ENCODE results near the gene GNB1.

Gene GNB1

DNA sequence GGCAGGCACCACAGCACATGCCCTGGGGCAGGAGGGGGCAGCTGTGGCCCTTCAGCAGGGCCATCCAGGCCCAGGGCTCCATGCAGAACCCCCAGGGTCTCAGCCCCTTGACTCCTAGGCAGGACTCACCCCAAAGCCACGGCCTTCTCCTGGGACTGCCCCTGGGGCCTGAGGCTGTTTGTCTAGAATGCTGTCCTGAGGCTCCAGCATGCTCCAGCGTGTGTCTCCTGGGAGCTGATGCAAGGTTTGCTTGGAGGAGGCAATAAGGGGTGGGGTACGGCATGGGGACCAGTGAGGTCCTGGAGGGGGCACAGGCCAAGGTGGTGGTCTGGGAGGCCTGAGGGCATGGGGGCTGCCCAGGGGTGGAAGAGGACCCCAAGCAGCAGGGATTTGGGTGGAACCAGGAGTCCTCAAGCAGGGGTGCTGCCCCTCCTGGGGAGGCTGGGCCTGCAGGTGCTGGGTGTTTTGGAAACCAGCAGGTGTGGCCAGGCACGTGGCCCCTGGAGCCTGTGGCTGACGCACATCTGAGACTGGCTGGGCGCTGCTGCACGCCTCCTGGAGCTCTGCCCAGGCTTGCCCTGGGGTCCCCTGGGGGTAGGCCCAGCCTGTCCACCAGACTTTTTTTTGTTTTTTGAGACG is 16.3 kb upstream of the GNB1 start:
- TF ChIP-seq GATA3 (IDR thresholded peaks at IDR 0.05; ENCODE audit: low read depth, low read length) (no peak), GATA2 (IDR thresholded peaks at IDR 0.05; ENCODE audit: low read depth, low read length) (no peak)

DNA sequence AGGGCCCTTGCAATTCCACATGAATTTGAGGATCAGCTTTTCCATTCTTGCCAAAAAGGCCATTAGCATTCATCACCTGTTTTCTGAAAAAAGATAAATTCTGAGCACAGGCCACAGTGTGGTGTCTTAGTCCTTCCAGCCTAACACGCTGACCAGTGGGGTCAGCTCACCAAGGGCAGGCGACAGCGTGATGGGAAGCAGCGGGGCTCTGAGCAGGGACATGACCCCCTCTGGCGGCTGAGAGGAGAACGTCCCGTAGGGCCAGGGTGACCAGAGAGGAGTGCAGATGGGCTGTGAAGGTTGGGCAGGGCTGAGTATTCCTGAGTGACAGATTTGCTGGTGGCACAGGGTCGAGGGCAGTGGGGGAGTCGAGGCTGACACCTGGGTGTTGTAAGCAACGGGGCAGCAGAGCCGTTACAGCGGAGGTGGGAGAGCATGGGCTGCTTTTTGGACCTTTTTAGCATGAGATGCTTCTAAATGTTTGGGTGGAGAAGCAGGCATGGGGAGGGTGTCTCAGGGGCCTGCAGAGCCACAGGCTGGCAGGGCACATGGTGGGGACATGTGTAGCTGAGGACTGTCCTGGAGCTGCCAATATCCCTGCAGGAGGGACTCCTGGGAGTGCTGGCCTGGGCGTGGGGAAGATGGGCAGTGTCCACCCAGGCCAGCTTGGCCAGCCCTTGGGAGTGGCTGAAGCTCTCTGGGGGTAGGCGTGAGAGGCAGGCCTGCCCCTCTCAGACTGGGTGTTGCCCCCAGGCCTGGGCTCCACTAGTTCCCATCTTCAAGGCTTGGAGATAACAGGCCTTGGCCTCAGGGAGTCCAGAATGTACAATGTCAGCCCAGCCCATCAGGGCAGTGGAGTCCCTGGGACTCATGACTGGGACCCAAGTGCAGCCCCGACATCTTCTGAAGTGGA is 15.6 kb upstream of the GNB1 start:
- TF ChIP-seq GATA3 (IDR thresholded peaks at IDR 0.05; ENCODE audit: low read depth, low read length) (no peak), GATA2 (IDR thresholded peaks at IDR 0.05; ENCODE audit: low read depth, low read length) (no peak)

DNA sequence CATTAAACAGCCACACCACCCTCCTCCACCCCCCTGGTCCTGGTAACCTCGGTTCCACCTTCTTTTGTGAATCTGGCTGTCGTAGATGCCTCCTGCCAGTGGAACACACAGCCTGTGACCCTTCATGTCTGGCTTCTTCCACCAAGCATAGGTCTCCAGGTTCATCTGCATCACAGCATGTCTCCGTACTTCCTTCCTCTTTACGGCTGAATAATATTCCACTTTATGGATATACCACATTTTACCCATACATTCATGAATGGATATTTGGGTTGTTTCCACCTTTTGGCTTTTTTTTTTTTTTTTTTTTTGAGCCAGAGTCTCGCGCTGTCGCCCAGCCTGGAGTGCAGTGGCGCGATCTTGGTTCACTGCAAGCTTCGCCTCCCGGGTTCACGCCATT is 12.3 kb upstream of the GNB1 start:
- TF ChIP-seq GATA2 (IDR thresholded peaks at IDR 0.05; ENCODE audit: low read depth, low read length), result no peak

DNA sequence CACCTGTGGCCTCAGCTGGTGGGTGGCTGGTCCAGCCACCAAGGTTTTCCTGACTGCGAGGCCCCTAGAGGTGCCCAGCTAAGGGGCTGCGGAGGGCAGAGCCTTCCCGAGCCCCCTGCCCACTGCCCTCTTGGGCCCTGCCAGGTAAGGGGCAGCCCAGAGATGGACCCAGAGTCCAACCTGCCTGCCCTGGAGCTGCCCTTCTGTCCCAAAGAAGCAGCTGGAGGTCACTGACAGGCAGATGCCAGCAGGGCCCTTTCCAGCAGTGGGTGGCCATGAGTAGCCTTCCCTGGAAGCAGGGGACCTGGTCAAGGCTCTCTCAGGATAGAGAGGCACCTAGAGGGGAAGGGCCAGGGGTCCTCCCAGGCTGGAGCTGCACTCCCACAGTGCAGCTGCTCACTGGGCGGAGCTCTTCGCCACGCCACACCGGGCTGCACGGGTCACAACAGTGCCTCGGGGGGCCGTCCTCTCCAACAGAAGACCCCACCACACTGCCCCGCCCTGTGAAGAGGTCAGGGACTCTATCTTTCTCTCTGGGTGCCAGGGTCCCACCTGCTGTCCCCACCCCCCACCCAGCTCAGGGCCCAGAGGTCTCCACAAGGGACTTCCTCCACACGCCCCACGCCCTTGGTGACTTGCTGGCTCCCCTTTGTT is 10.9 kb upstream of the GNB1 start:
- TF ChIP-seq GATA2 (IDR thresholded peaks at IDR 0.05; ENCODE audit: low read depth, low read length), result no peak
- TF ChIP-seq GATA3 (IDR thresholded peaks at IDR 0.05; ENCODE audit: low read depth, low read length), result no peak

DNA sequence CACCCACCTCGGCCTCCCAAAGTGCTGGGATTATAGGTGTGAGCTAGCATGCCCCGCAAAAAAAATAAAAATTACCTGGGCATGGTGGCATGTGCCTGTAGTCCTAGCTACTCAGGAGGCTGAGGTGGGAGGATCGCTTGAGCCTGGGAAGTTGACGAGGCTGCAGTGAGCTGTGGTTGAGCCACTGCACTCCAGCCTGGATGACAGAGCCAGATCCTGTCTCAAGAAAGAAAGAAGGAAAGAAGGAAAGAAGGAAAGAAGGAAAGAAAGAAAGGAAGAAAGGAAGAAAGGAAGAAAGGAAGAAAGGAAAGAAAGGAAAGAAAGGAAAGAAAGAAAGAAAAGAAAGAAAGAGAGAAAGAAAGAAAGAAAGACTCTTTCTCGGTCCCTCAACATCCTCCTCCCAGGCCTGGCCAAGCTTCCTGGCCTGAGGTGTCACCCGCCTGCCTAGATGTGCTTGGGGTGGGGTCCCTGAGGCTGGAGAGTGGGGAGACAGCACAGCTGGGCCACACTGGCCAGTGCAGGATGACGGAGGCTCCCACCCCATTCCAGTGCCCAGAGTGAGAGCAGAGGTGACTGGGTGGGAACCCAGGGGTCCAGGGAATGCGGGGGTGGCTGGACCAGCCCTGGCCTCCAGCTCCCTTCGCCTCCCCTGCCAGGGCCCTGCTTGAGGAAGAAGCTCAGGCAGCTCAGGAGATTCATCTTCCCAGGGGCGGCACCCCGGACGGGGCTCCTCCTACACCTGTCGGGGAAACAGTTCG is 10.2 kb upstream of the GNB1 start:
- TF ChIP-seq GATA3 (IDR thresholded peaks at IDR 0.05; ENCODE audit: low read depth, low read length) (no peak), GATA2 (IDR thresholded peaks at IDR 0.05; ENCODE audit: low read depth, low read length) (no peak)

DNA sequence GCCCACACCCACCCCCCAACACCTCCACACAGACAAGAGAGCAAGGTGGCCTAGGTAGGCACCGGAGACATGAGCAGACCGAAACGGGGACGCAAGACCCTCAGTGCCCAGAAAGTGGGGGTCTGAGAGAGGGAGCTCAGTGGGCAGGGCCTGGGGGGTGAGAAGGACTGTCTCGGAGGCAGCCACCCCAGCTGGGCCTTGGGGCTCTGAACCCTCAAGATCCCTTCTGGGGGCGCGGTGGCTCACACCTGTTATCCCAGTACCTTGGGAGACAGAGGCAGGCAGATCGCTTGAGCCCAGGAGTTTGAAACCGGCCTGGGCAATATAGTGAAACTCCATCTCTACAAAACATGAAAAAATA is 9.1 kb upstream of the GNB1 start:
- TF ChIP-seq GATA3 (IDR thresholded peaks at IDR 0.05; ENCODE audit: low read depth, low read length) (no peak), GATA2 (IDR thresholded peaks at IDR 0.05; ENCODE audit: low read depth, low read length) (no peak)

DNA sequence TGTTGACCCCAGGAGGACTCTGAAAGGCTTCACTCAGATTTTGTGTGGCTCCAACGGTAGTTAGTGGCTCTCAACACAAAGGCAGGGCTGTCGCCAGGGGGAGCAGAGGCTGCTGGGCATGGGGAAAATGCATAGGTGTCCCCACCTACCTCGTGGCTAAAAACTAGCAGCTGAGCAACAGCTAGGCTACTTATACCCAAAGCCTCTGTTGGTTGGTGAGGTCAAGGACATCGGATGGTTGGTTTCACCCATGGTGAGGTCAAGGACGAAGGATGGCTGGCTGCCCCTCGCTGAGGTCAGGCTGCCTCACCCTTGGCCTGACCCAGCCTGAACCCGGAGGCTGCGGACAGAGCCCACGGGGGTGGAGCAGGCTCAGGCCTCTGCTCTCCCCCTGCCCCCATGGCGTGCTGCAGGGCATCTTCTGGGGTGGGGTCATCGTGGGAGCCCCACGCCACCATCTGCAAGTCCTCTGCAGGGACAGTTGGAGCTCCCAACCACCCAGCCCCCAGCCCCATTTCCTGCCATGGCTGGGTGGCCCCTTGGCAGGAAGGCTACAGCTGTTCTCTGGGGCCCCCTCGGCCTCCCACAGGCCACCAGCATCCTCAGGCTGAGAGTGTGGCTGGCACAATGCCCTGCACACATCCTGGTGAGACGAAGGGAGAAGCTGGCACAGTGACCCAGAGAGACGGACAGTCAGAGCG is 8.5 kb upstream of the GNB1 start:
- no peak for TF ChIP-seq GATA3 (IDR thresholded peaks at IDR 0.05; ENCODE audit: low read depth, low read length)
- no peak for TF ChIP-seq GATA2 (IDR thresholded peaks at IDR 0.05; ENCODE audit: low read depth, low read length)

DNA sequence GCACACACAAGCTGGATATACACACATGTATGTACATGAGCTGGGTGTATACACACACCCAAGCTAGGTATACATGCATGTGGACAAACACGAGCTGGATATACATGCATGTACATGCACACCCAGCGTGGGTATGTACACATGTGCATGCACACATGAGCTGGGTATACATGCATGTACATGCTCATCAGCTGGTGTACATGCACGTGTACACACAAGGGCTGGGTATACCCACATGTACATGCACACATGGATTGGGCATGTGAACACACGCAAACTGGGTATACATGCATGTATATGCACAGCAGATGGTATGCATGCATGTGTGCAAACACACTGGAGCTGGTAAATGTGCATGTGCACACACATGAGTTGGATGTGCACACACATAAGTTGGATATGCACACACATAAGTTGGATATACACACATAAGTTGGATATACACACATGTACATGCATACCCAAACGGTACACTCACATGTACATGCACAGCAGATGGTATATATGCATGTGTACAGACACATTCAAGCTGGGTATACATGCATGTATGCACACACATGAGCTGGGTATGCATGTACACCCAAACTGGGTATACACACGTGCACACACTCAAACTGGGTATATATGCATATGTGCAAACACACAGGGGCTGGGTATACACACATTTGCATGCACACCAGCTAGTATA is 7.5 kb upstream of the GNB1 start:
- TF ChIP-seq GATA2 (IDR thresholded peaks at IDR 0.05; ENCODE audit: low read depth, low read length), result no peak
- no peak for TF ChIP-seq GATA3 (IDR thresholded peaks at IDR 0.05; ENCODE audit: low read depth, low read length)

DNA sequence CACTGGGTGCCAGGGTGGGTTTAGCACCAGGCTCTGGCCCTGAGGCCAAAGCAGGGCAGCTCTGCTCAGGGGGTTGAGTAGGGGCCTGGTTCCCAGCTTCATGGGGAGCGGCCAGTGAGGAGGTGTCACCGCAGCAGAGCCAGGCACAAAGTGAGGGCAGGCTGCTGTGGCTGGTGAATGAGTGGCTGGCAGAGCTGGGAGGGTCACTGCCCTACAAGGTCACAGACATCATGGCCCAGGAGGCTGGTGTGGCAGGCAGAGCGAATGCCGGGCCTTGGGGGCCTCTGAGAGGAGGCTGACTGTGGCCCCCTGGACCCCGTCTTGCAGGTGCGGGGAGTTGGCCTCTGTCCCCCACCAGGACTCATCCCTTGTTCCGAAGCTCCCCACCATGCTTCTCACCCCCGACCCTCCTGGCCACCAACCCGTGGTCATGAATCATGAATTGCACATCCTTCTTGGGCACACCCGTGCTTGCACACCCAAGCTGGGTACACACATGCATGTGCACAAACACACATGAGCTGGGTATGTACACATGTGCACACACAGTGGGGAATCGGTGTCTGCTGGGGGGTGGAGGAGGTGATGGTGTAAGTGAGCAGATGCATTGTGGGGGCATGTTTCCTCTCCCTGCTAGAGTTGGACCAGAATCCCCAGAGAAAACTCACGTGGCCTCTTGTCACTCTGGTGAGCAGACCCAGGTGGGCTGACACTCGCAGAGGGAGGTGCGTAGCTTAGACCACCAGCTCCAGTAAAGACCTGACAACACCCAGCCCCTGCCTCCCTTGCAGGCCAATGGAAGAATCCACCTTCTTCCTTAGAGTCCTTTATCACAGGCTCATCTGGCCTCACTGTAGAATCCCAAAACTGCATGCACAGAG is 4.8 kb upstream of the GNB1 start:
- TF ChIP-seq GATA3 (IDR thresholded peaks at IDR 0.05; ENCODE audit: low read depth, low read length) (no peak), GATA2 (IDR thresholded peaks at IDR 0.05; ENCODE audit: low read depth, low read length) (no peak)

DNA sequence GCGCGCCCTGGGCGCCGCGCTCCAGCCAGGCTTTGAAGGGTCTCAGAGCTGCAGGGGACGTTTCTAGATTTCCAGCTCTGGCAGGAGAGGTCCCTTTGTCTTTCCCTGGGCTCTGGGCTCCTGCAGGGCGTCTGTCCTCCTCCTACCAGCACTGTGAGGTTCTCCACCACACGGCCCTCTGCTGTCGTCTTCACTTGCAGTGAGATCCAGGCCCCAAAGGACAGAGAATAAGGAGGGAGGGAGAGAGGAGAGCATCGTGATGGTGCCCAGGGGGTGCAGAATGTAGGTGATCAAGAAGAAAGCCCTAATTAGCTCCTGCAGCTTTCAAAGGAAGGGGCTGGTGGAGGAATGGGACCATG is 4.2 kb upstream of the GNB1 start:
- no peak for TF ChIP-seq GATA2 (IDR thresholded peaks at IDR 0.05; ENCODE audit: low read depth, low read length)
- TF ChIP-seq GATA3 (IDR thresholded peaks at IDR 0.05; ENCODE audit: low read depth, low read length), result no peak

DNA sequence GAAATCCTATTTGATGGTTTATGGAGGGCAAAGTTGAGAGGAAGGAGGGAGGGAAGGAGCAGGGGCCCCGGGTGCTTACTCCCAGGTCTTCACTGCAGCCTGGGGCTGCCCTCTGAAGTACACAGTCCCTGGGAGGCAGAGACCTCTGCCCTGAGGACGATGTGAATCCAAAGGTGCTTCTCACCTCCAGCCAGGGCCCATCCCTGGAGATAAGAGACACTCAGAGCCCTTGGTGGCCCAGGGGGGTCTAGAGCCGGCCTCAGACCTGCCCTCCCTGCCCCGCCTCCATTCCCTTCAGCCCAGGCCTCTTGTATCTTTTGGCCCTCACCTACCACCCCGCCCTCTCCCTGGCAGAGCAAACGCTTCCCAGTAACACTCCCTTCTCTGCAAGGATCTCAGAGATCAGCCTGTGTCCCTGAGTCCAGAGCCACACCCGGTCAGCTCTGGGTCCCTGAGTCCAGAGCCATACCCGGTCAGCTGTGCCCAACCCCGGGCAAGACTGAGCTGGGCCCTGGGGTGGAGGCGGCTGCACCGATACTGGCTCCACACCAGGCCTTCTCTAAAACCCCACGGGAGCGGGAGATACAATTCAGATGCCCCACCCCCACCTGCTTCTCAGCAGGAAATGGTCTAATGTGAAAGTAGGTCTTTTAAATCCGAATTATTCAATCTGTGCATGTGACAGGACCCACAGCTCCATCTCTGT is 3.6 kb upstream of the GNB1 start:
- TF ChIP-seq GATA2 (IDR thresholded peaks at IDR 0.05; ENCODE audit: low read depth, low read length), result no peak
- no peak for TF ChIP-seq GATA3 (IDR thresholded peaks at IDR 0.05; ENCODE audit: low read depth, low read length)

DNA sequence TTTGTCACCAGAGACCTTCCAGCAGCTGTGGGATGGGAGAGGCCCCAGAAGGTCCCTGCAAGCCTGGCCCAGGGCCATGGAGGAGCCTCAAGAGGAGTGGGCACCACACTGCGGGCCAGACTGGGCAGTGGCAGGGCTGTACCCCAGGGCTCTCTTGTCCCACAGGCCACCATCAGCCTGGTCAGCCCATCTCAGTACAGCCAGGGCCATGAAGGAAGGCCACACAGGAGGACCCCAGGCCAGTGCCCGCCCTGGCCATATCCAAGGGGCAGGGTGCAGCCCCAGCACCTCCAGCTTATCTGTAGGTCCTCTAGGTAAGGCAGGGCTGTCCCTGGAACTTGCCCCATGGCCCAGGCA is 3.1 kb upstream of the GNB1 start:
- TF ChIP-seq GATA2 (IDR thresholded peaks at IDR 0.05; ENCODE audit: low read depth, low read length), result no peak
- TF ChIP-seq GATA3 (IDR thresholded peaks at IDR 0.05; ENCODE audit: low read depth, low read length), result no peak
